BE2C (cell line): Measurements from ENCODE around the gene CCDC88B.

Experiments used
- DNase-seq: peaks from one replicate; pipeline ENCODE4 v3.0.0-alpha.2; 2020
- H3K27me3 ChIP-seq: fragments of 250-450 bp; sonication (Bioruptor Pico); 2 replicates; pipeline ENCODE4 v1.5.1; 2020; ENCODE audit warnings: mild to moderate bottlenecking
- H3K36me3 ChIP-seq: fragments of 250-450 bp; sonication (Bioruptor Pico); 2 replicates; pipeline ENCODE4 v1.5.1; 2020; ENCODE audit warnings: mild to moderate bottlenecking
- H3K4me1 ChIP-seq: fragments of 250-450 bp; sonication (Bioruptor Pico); 2 replicates; pipeline ENCODE4 v1.5.1; 2020
- H3K4me3 ChIP-seq: 2 replicates; pipeline ENCODE4 v1.5.1; 2011; ENCODE audit warnings: low read depth, low read length
- H3K9me3 ChIP-seq: fragments of 250-450 bp; sonication (Bioruptor Pico); 2 replicates; pipeline ENCODE4 v1.5.1; 2020
- CTCF ChIP-seq: IDR thresholded peaks from 2 replicates; pipeline ENCODE4 v1.5.1; 2012; ENCODE audit warnings: mild to moderate bottlenecking, low read depth, low read length

CCDC88B gene

GRCh38 chr11:64361659-64362058, 21.7 kb downstream of the CCDC88B start:
- Histone ChIP-seq H3K4me3 (no peak overlapping the region), H3K27me3 (no peaks in the 10 kb centered on the region), H3K36me3 (peaks cover 3% of the 10 kb centered on the region; the same call in 1 of the 2 replicates), H3K9me3 (no peaks in the 10 kb centered on the region), H3K4me1 (peaks cover 4% of the 10 kb centered on the region; the same call in 1 of the 2 replicates)
- TF ChIP-seq CTCF: no peak
- no peak for DNase-seq

- no peak for DNase-seq
- no peaks in the 10 kb centered on the region for H3K27me3 ChIP-seq
- TF ChIP-seq CTCF: no peak
- H3K4me3 ChIP-seq: no peak overlapping the region
- peaks cover 4% of the 10 kb centered on the region; the same call in 1 of the 2 replicates for H3K4me1 ChIP-seq
- peaks cover 3% of the 10 kb centered on the region; the same call in 1 of the 2 replicates for H3K36me3 ChIP-seq
- H3K9me3 ChIP-seq: no peaks in the 10 kb centered on the region
These were observed 22.3 kb downstream of the CCDC88B start for GRCh38 chr11:64362339-64362738.

- TF ChIP-seq CTCF: no peak
- DNase-seq: no peak
These were observed 24.4 kb downstream of the CCDC88B start for GRCh38 chr11:64364435-64364834.

GRCh38 chr11:64364911-64365310, 24.9 kb downstream of the CCDC88B start:
- Histone ChIP-seq H3K9me3 (no peaks in the 10 kb centered on the region), H3K27me3 (no peaks in the 10 kb centered on the region), H3K4me3 (no peak overlapping the region), H3K4me1 (no peaks in the 10 kb centered on the region), H3K36me3 (peaks cover 3% of the 10 kb centered on the region; the same call in 1 of the 2 replicates)
- DNase-seq: no peak
- TF ChIP-seq CTCF: no peak

More at GRCh38 chr11:64364435-64364834, 24.4 kb downstream of the CCDC88B start:
- H3K36me3 ChIP-seq: peaks cover 3% of the 10 kb centered on the region; the same call in 1 of the 2 replicates
- H3K4me3 ChIP-seq: no peak overlapping the region
- H3K27me3 ChIP-seq: no peaks in the 10 kb centered on the region
- no peaks in the 10 kb centered on the region for H3K9me3 ChIP-seq
- no peaks in the 10 kb centered on the region for H3K4me1 ChIP-seq

GRCh38 chr11:64366751-64367150, 26.7 kb downstream of the CCDC88B start:
- Histone ChIP-seq H3K27me3 (no peaks in the 10 kb centered on the region), H3K4me3 (no peak overlapping the region), H3K36me3 (peaks cover 3% of the 10 kb centered on the region; the same call in 1 of the 2 replicates), H3K9me3 (no peaks in the 10 kb centered on the region), H3K4me1 (peaks cover under 1% of the 10 kb centered on the region; the same call in 1 of the 2 replicates)
- no peak for TF ChIP-seq CTCF
- no peak for DNase-seq

GRCh38 chr11:64367931-64368672, 28.1 kb downstream of the CCDC88B start:
- Histone ChIP-seq H3K4me1 (peaks cover 6% of the 10 kb centered on the region), H3K36me3 (peaks cover 3% of the 10 kb centered on the region; the same call in 1 of the 2 replicates), H3K9me3 (no peaks in the 10 kb centered on the region), H3K4me3 (no peak overlapping the region), H3K27me3 (no peaks in the 10 kb centered on the region)
- TF ChIP-seq CTCF: no peak
- no peak for DNase-seq
